Loucy (cell line): ENCODE results near the gene RPS28.
"Not testable (repeated sequence)": the region's sequence is repeated elsewhere in the genome, so short reads cannot be mapped to it uniquely, and the experiment has no call there.

Experiments
- H2AFZ ChIP-seq: fragments of 200-600 bp; sonication (generic); 2 replicates; pipeline ENCODE4 v1.6.0; 2016; ENCODE audit warnings: antibody characterized with exemption, mild to moderate bottlenecking, low read length, moderate library complexity
- H3F3A ChIP-seq: fragments of 200-600 bp; 2 replicates; pipeline ENCODE4 v1.6.0; 2016; ENCODE audit warnings: antibody characterized with exemption, low read depth, mild to moderate bottlenecking
- H3K27me3 ChIP-seq: fragments of 200-600 bp; sonication (generic); 2 replicates; pipeline ENCODE4 v1.6.1; 2014; ENCODE audit warnings: low read length, mild to moderate bottlenecking; ENCODE audit not compliant: insufficient read depth, poor library complexity, severe bottlenecking
- H3K36me3 ChIP-seq: fragments of 200-600 bp; sonication (generic); 2 replicates; pipeline ENCODE4 v1.6.1; 2016; ENCODE audit warnings: low read length; ENCODE audit not compliant: insufficient read depth
- H3K4me1 ChIP-seq: fragments of 200-600 bp; sonication (generic); 2 replicates; pipeline ENCODE4 v1.5.1; 2014; ENCODE audit warnings: low read length, mild to moderate bottlenecking; ENCODE audit not compliant: insufficient read depth, poor library complexity, severe bottlenecking
- H3K4me2 ChIP-seq: fragments of 200-600 bp; sonication (generic); 2 replicates; pipeline ENCODE4 v1.6.0; 2014; ENCODE audit warnings: antibody characterized with exemption, low read length, low read depth, mild to moderate bottlenecking; ENCODE audit not compliant: poor library complexity, severe bottlenecking
- H3K4me3 ChIP-seq: fragments of 200-600 bp; sonication (generic); 2 replicates; pipeline ENCODE4 v1.5.1; 2014; ENCODE audit warnings: low read length, mild to moderate bottlenecking, mixed read lengths; ENCODE audit not compliant: poor library complexity, severe bottlenecking
- H3K79me2 ChIP-seq: fragments of 200-600 bp; sonication (generic); 2 replicates; pipeline ENCODE4 v1.6.1; 2014; ENCODE audit warnings: low read length; ENCODE audit not compliant: insufficient read depth
- H3K9ac ChIP-seq: fragments of 200-600 bp; sonication (generic); 2 replicates; pipeline ENCODE4 v1.6.0; 2014; ENCODE audit warnings: mild to moderate bottlenecking, low read depth, low read length, moderate library complexity; ENCODE audit not compliant: poor library complexity, severe bottlenecking
- H3K9me2 ChIP-seq: fragments of 200-600 bp; sonication (generic); replicated peaks from 2 replicates; pipeline ENCODE4 v1.6.1; 2016; ENCODE audit warnings: low read depth, low read length, mixed read lengths
- H3K9me3 ChIP-seq: fragments of 200-600 bp; sonication (generic); 2 replicates; pipeline ENCODE4 v1.6.1; 2014; ENCODE audit warnings: mild to moderate bottlenecking, antibody characterized with exemption, low read length, low read depth; ENCODE audit not compliant: insufficient read depth
- H4K20me1 ChIP-seq: fragments of 200-600 bp; sonication (generic); 2 replicates; pipeline ENCODE4 v1.6.0; 2014; ENCODE audit warnings: antibody characterized with exemption, low read length, mild to moderate bottlenecking; ENCODE audit not compliant: insufficient read depth, poor library complexity, severe bottlenecking
- EZH2phosphoT487 ChIP-seq: fragments of 200-600 bp; IDR thresholded peaks from 2 replicates; pipeline ENCODE4 v1.6.1; 2018; ENCODE audit warnings: antibody characterized with exemption, mild to moderate bottlenecking, moderate library complexity, borderline replicate concordance
- TF ChIP-seq, protein P1 (sequence below): fragments of 200-600 bp; sonication (generic); conservative IDR thresholded peaks from 2 replicates; pipeline ENCODE4 v1.5.1; 2014; ENCODE audit warnings: mild to moderate bottlenecking, antibody characterized with exemption, low read length

The RPS28 gene

GRCh38 chr19:8352134-8352827 lies 31.0 kb downstream of the RPS28 start:
- TF ChIP-seq, protein P1, sequence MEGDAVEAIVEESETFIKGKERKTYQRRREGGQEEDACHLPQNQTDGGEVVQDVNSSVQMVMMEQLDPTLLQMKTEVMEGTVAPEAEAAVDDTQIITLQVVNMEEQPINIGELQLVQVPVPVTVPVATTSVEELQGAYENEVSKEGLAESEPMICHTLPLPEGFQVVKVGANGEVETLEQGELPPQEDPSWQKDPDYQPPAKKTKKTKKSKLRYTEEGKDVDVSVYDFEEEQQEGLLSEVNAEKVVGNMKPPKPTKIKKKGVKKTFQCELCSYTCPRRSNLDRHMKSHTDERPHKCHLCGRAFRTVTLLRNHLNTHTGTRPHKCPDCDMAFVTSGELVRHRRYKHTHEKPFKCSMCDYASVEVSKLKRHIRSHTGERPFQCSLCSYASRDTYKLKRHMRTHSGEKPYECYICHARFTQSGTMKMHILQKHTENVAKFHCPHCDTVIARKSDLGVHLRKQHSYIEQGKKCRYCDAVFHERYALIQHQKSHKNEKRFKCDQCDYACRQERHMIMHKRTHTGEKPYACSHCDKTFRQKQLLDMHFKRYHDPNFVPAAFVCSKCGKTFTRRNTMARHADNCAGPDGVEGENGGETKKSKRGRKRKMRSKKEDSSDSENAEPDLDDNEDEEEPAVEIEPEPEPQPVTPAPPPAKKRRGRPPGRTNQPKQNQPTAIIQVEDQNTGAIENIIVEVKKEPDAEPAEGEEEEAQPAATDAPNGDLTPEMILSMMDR = no peak
- TF ChIP-seq EZH2phosphoT487 = no peak
- Histone ChIP-seq H3F3A (no peaks in the 10 kb centered on the region), H3K4me3 (no peak overlapping the region), H3K9ac (no peak overlapping the region), H3K4me1 (peaks cover 9% of the 10 kb centered on the region), H2AFZ (no peak overlapping the region), H3K27me3 (no peaks in the 10 kb centered on the region), H3K79me2 (no peaks in the 10 kb centered on the region), H3K9me2 (no peaks in the 10 kb centered on the region), H4K20me1 (no peaks in the 10 kb centered on the region), H3K36me3 (no peaks in the 10 kb centered on the region), H3K9me3 (no peaks in the 10 kb centered on the region), H3K4me2 (no peak overlapping the region)

DNA sequence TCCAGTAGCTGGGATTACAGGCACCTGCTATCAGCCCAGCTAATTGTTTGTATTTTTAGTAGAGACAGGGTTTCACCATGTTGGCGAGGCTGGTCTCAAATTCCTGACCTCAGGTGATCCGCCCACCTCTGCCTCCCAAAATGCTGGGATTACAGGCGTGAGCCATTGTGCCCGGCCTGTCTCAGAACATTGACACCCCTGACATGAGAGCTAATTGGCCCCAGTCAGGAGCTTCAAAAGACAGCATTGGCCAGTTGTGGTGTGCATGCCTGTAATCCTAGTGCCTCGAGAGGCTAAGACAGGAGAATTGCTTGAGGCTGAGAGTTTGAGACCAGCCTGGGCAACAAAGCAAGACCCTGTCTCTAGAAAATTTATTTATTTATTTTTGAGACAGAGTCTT lies 31.5 kb downstream of the RPS28 start:
- not testable (repeated sequence) for H4K20me1 ChIP-seq, H3K79me2 ChIP-seq, H3K4me1 ChIP-seq, H2AFZ ChIP-seq, H3K27me3 ChIP-seq, H3F3A ChIP-seq, H3K9me2 ChIP-seq, H3K9me3 ChIP-seq, H3K9ac ChIP-seq, H3K36me3 ChIP-seq, H3K4me2 ChIP-seq, H3K4me3 ChIP-seq

GRCh38 chr19:8355631-8356402 lies 34.5 kb downstream of the RPS28 start:
- no peak overlapping the region for H3K4me3 ChIP-seq
- H3K36me3 ChIP-seq = no peaks in the 10 kb centered on the region
- no peaks in the 10 kb centered on the region for H3F3A ChIP-seq
- peaks cover 9% of the 10 kb centered on the region for H3K4me1 ChIP-seq
- TF ChIP-seq, protein P1 = no peak
- no peak for TF ChIP-seq EZH2phosphoT487
- no peaks in the 10 kb centered on the region for H3K27me3 ChIP-seq
- H4K20me1 ChIP-seq = no peaks in the 10 kb centered on the region
- no peak overlapping the region for H3K4me2 ChIP-seq
- H2AFZ ChIP-seq = no peak overlapping the region
- no peaks in the 10 kb centered on the region for H3K9me2 ChIP-seq
- H3K9me3 ChIP-seq = no peaks in the 10 kb centered on the region
- H3K9ac ChIP-seq = no peak overlapping the region
- H3K79me2 ChIP-seq = no peaks in the 10 kb centered on the region
